ENCODE results near the gene CA11.

The CA11 gene

GRCh38 chr19:48596237-48596636 lies 49.8 kb downstream of the CA11 start:
- Mint-ChIP-seq H3K4me1 (peaks cover 13% of the 10 kb centered on the region), H3K36me3 (peaks cover 2% of the 10 kb centered on the region), H3K27me3 (peaks cover 5% of the 10 kb centered on the region), H3K9me3 (no peaks in the 10 kb centered on the region), H3K4me3 (no peak overlapping the region), H3K27ac (no peak overlapping the region)
- ATAC-seq (ENCODE audit: low read depth), result no peak
- no peak for DNase-seq (ENCODE audit: low spot score in 2 of 2)

- H3K4me3 Mint-ChIP-seq, result no peak overlapping the region
- ATAC-seq (ENCODE audit: low read depth) (no peak), DNase-seq (ENCODE audit: low spot score in 2 of 2) (no peak)
- H3K4me1 Mint-ChIP-seq, result peaks cover 13% of the 10 kb centered on the region
- peaks cover 2% of the 10 kb centered on the region for H3K36me3 Mint-ChIP-seq
- no peaks in the 10 kb centered on the region for H3K9me3 Mint-ChIP-seq
- peaks cover 5% of the 10 kb centered on the region for H3K27me3 Mint-ChIP-seq
- H3K27ac Mint-ChIP-seq, result no peak overlapping the region
Measured at GRCh38 chr19:48595833-48596232, 50.2 kb downstream of the CA11 start.

- peaks cover 5% of the 10 kb centered on the region for H3K27me3 Mint-ChIP-seq
- ATAC-seq (ENCODE audit: low read depth) (no peak), DNase-seq (ENCODE audit: low spot score in 2 of 2) (no peak)
- peaks cover 2% of the 10 kb centered on the region for H3K36me3 Mint-ChIP-seq
- H3K27ac Mint-ChIP-seq, result no peak overlapping the region
- H3K9me3 Mint-ChIP-seq, result no peaks in the 10 kb centered on the region
- peak overlapping the region; percentile 30 for H3K4me3 Mint-ChIP-seq
- peaks cover 13% of the 10 kb centered on the region for H3K4me1 Mint-ChIP-seq
Measured at GRCh38 chr19:48595171-48595570, 50.8 kb downstream of the CA11 start.

- peaks cover 17% of the 10 kb centered on the region for H3K4me1 Mint-ChIP-seq
- no peak for DNase-seq (ENCODE audit: low spot score in 2 of 2)
- H3K36me3 Mint-ChIP-seq, result no peaks in the 10 kb centered on the region
- peaks cover 2% of the 10 kb centered on the region for H3K9me3 Mint-ChIP-seq
- no peak overlapping the region for H3K27ac Mint-ChIP-seq
- H3K4me3 Mint-ChIP-seq, result peak overlapping the region; percentile 5
- no peak for ATAC-seq (ENCODE audit: low read depth)
- H3K27me3 Mint-ChIP-seq, result peaks cover 3% of the 10 kb centered on the region
Measured at GRCh38 chr19:48591021-48591420, 55.0 kb downstream of the CA11 start.

- peaks cover 5% of the 10 kb centered on the region for H3K9me3 Mint-ChIP-seq
- DNase-seq (ENCODE audit: low spot score in 2 of 2) (peak; percentile 88 to 94), ATAC-seq (ENCODE audit: low read depth) (peak; percentile 91)
Measured at GRCh38 chr19:48588670-48589401, 57.2 kb downstream of the CA11 start.

More at GRCh38 chr19:48588670-48589401, 57.2 kb downstream of the CA11 start:
- H3K36me3 Mint-ChIP-seq, result peaks cover 4% of the 10 kb centered on the region
- H3K4me3 Mint-ChIP-seq, result peak overlapping the region; percentile 89
- H3K27ac Mint-ChIP-seq, result peak overlapping the region; percentile 71
- H3K4me1 Mint-ChIP-seq, result peaks cover 19% of the 10 kb centered on the region
- H3K27me3 Mint-ChIP-seq, result peaks cover 6% of the 10 kb centered on the region

Data from memory B cell (primary cell).